H1 (cell line): ENCODE measurements around the gene RPS6KA5.

Experiments used
- CEBPB ChIP-seq: IDR thresholded peaks from 2 replicates; pipeline ENCODE4 v1.6.1; 2012; ENCODE audit warnings: low read depth, low read length
- EP300 ChIP-seq, 2 experiments: IDR thresholded peaks; 1 replicate in 1 of 2; 2 replicates in 1 of 2; pipeline ENCODE4 v1.6.1; 2011 to 2012; ENCODE audit warnings: low read depth in 2 of 2, low read length in 2 of 2, mild to moderate bottlenecking in 2 of 2, borderline replicate concordance in 1 of 2, inconsistent platforms in 1 of 2, moderate library complexity in 1 of 2
- PHF8 ChIP-seq: fragments of 200-600 bp; sonication (generic); conservative IDR thresholded peaks from 2 replicates; pipeline ENCODE4 v1.7.1; 2012; ENCODE audit warnings: low read depth, mild to moderate bottlenecking, inconsistent platforms, low read length, moderate library complexity
- POLR2A ChIP-seq, 2 experiments: IDR thresholded peaks; 1 replicate in 1 of 2; 2 replicates in 1 of 2; pipeline ENCODE4 v1.6.1; 2011; ENCODE audit warnings: low read depth in 2 of 2, low read length in 2 of 2, mild to moderate bottlenecking in 2 of 2; ENCODE audit errors: control extremely low read depth in 1 of 2
- POLR2AphosphoS5 ChIP-seq: IDR thresholded peaks from 2 replicates; pipeline ENCODE4 v1.6.1; 2011; ENCODE audit warnings: low read depth, low read length
- RFX5 ChIP-seq: IDR thresholded peaks from 2 replicates; pipeline ENCODE4 v1.6.1; 2011; ENCODE audit warnings: low read depth, low read length, improper control_type of control experiment, borderline replicate concordance
- TAF1 ChIP-seq: IDR thresholded peaks from 2 replicates; pipeline ENCODE4 v1.6.1; 2011; ENCODE audit warnings: mild to moderate bottlenecking, low read depth, low read length
- ZNF274 ChIP-seq: IDR thresholded peaks from 2 replicates; pipeline ENCODE4 v1.7.0; 2012; ENCODE audit warnings: low read length, borderline replicate concordance; ENCODE audit errors: extremely low read depth
- TF ChIP-seq, protein P1 (sequence below): IDR thresholded peaks from 2 replicates; pipeline ENCODE4 v1.6.1; 2011; ENCODE audit warnings: low read depth, mild to moderate bottlenecking, low read length; ENCODE audit not compliant: insufficient read depth
- TF ChIP-seq, protein P2 (sequence below), 3 experiments: IDR thresholded peaks; 1 replicate in 2 of 3; 2 replicates in 1 of 3; pipeline versions ENCODE4 v1.5.1 to v1.6.1; 2011; ENCODE audit warnings: low read length in 3 of 3, mild to moderate bottlenecking in 3 of 3, inconsistent platforms in 2 of 3, low read depth in 1 of 3, moderate library complexity in 1 of 3; ENCODE audit not compliant: insufficient read depth in 1 of 3; ENCODE audit errors: control extremely low read depth in 1 of 3

GRCh38 chr14:91041450-91041849 lies 19.0 kb downstream of the RPS6KA5 start:
- TF ChIP-seq POLR2A (IDR thresholded peaks at IDR 0.05; ENCODE audit: control extremely low read depth in 1 of 2, low read depth in 2 of 2, low read length in 2 of 2) (no peak), ZNF274 (no peak), RFX5 (no peak), CEBPB (no peak), PHF8 (no peak), EP300 (IDR thresholded peaks at IDR 0.05; ENCODE audit: borderline replicate concordance in 1 of 2, low read depth in 2 of 2, low read length in 2 of 2) (no peak), POLR2AphosphoS5 (no peak), TAF1 (no peak)
- TF ChIP-seq, protein P1, sequence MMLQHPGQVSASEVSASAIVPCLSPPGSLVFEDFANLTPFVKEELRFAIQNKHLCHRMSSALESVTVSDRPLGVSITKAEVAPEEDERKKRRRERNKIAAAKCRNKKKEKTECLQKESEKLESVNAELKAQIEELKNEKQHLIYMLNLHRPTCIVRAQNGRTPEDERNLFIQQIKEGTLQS, result no peak
- TF ChIP-seq, protein P2, sequence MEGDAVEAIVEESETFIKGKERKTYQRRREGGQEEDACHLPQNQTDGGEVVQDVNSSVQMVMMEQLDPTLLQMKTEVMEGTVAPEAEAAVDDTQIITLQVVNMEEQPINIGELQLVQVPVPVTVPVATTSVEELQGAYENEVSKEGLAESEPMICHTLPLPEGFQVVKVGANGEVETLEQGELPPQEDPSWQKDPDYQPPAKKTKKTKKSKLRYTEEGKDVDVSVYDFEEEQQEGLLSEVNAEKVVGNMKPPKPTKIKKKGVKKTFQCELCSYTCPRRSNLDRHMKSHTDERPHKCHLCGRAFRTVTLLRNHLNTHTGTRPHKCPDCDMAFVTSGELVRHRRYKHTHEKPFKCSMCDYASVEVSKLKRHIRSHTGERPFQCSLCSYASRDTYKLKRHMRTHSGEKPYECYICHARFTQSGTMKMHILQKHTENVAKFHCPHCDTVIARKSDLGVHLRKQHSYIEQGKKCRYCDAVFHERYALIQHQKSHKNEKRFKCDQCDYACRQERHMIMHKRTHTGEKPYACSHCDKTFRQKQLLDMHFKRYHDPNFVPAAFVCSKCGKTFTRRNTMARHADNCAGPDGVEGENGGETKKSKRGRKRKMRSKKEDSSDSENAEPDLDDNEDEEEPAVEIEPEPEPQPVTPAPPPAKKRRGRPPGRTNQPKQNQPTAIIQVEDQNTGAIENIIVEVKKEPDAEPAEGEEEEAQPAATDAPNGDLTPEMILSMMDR (IDR thresholded peaks at IDR 0.05; ENCODE audit: control extremely low read depth in 1 of 3, insufficient read depth in 1 of 3, low read depth in 1 of 3, low read length in 3 of 3), result no peak
